ENCODE measurements around the gene TLE1. TPM values are rescaled to one million over a fixed set of nuclear protein-coding genes. Genes with fewer than 3 reads are reported as not detected.

Gene TLE1
- total RNA-seq, 3 donors from 2014 or later = 42.9 to 51.8 (median 47.3) TPM

- H3K4me3 ChIP-seq = no peak overlapping the region
- H3K36me3 ChIP-seq (ENCODE audit: low read depth) = no peaks in the 10 kb centered on the region
- no peak for TF ChIP-seq CTCF (IDR thresholded peaks at IDR 0.05)
- intact Hi-C loops (cut with DNase I, micrococcal nuclease) = loop anchor here in 1 of 2 donors (5.0 kb wide), 1 partner anchor 93 kb away; the partner anchor contains the start of gene TLE1
- H3K4me1 ChIP-seq (ENCODE audit: low read depth) = peaks cover 16% of the 10 kb centered on the region
- H3K9me3 ChIP-seq = no peaks in the 10 kb centered on the region
- DNase-seq = no peak
- no peak for ATAC-seq
Measured at GRCh38 chr9:81594415-81594814, 94.9 kb downstream of the TLE1 start.

GRCh38 chr9:81592887-81593266 is 96.5 kb downstream of the TLE1 start:
- peaks cover 16% of the 10 kb centered on the region for H3K4me1 ChIP-seq (ENCODE audit: low read depth)

GRCh38 chr9:81591791-81592190 is 97.6 kb downstream of the TLE1 start:
- no peak for TF ChIP-seq CTCF (IDR thresholded peaks at IDR 0.05)
- Histone ChIP-seq H3K4me1 (ENCODE audit: low read depth) (peaks cover 24% of the 10 kb centered on the region), H3K9me3 (no peaks in the 10 kb centered on the region), H3K36me3 (ENCODE audit: low read depth) (no peaks in the 10 kb centered on the region), H3K4me3 (no peak overlapping the region)
- DNase-seq (peak; percentile 69 to 80 (median 69)), ATAC-seq (peak; percentile 66)
- intact Hi-C loops (cut with DNase I, micrococcal nuclease) = loop anchor here in 1 of 2 donors (5.0 kb wide), 1 partner anchor 96 kb away; the partner anchor contains the start of gene TLE1

More at GRCh38 chr9:81592887-81593266, 96.5 kb downstream of the TLE1 start:
- no peaks in the 10 kb centered on the region for H3K36me3 ChIP-seq (ENCODE audit: low read depth)
- peak; percentile 79 for ATAC-seq
- intact Hi-C loops (cut with DNase I, micrococcal nuclease) = loop anchor here in 1 of 2 donors (5.0 kb wide), 1 partner anchor 94 kb away; the partner anchor contains the start of gene TLE1
- peak; percentile 75 to 82 (median 79) for DNase-seq
- TF ChIP-seq CTCF (IDR thresholded peaks at IDR 0.05) = no peak
- H3K9me3 ChIP-seq = no peaks in the 10 kb centered on the region
- H3K4me3 ChIP-seq = no peak overlapping the region

GRCh38 chr9:81590688-81591087 is 98.7 kb downstream of the TLE1 start:
- ATAC-seq (no peak), DNase-seq (no peak)
- Histone ChIP-seq H3K4me3 (no peak overlapping the region), H3K36me3 (ENCODE audit: low read depth) (no peaks in the 10 kb centered on the region), H3K4me1 (ENCODE audit: low read depth) (peaks cover 24% of the 10 kb centered on the region), H3K9me3 (no peaks in the 10 kb centered on the region)
- no peak for TF ChIP-seq CTCF (IDR thresholded peaks at IDR 0.05)
- intact Hi-C loops (cut with DNase I, micrococcal nuclease) = loop anchor here in 1 of 2 donors (5.0 kb wide), 1 partner anchor 97 kb away; the partner anchor contains the start of gene TLE1

GRCh38 chr9:81589819-81590218 is 99.5 kb downstream of the TLE1 start:
- TF ChIP-seq CTCF (IDR thresholded peaks at IDR 0.05) = no peak
- no peak for DNase-seq
- ATAC-seq = no peak
- intact Hi-C loops (cut with DNase I, micrococcal nuclease) = loop anchor here in 1 of 2 donors (5.0 kb wide), 1 partner anchor 97 kb away; the partner anchor contains the start of gene TLE1
- H3K4me1 ChIP-seq (ENCODE audit: low read depth) = peaks cover 24% of the 10 kb centered on the region
- no peaks in the 10 kb centered on the region for H3K36me3 ChIP-seq (ENCODE audit: low read depth)
- H3K4me3 ChIP-seq = no peak overlapping the region
- H3K9me3 ChIP-seq = no peaks in the 10 kb centered on the region
